HG03354 (cell line): Measurements from ENCODE around the gene FARSB.

Experiments
- ATAC-seq: cut with Tn5 transposase; IDR thresholded peaks from one replicate; pipeline ENCODE4 v1.9.1; 2021; ENCODE audit warnings: mild to moderate bottlenecking; ENCODE audit not compliant: unreplicated experiment, poor library complexity, severe bottlenecking

Gene FARSB

DNA sequence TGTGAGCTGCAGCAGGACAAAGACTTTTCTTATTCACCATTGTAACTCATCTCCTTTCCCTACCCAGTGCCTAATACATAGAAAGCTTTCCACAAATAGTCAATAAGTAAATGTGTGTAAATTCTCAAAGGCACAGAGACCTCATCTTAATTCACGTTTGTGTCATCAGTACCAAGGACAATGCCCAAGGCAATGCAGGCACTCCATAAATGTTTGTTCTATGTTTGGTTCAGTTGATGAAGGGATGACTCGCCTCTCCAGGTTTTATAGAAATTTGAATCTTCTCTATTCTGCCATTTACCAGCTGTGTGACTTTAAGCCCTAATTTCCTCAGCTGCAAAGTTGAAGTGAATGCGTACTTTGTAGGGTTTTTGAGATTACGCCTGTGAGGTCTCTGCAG lies 13.5 kb upstream of the FARSB start:
- no peak for ATAC-seq

DNA sequence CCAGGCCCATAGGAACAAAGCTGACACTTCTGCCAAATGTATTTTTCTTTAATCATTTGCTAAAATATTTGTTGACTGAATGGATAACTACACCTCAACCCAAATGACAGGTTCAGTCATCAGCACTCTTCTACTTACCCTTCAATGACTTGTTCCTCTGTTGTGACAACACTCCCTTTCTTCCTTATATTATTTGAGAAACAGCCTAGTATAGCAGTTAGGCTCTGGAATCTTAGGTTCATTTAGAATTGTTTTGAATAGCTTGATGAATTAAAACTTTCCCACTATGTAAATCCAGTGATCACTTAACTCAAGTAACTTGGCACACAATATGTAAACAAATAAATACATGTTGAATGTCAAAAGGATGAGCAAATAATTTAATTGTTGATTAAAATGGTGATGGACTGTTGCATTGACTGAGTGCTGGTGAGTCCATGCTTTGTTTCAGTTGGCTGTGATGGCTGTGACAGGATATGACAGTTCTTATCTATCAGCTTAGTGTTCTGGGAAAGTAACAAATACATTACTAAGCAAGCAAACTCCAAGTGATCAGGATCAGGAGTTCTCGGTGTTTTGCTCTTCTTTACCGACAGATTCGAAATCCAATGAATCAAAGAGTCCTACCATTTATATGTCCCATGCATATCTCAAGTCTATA lies 12.7 kb upstream of the FARSB start:
- no peak for ATAC-seq

DNA sequence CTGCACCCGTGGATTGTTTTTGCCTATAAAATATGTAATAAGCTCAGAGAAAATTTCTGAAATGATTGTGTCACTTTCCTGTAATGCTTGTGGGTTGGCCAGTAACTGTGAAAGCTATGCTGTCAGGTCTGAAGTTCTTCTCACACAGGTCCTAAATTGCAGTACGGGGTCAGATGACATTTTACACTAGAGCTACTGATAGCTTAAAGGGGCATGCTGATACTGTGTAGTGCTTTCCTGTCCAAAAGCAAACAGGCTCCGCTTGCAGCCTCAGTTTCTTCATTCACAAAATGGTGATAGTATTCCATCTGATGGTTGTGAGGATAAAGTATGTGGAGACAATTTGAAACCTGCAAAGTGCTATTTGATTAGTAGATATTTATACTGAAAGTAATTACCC lies 7.6 kb upstream of the FARSB start:
- ATAC-seq = no peak

DNA sequence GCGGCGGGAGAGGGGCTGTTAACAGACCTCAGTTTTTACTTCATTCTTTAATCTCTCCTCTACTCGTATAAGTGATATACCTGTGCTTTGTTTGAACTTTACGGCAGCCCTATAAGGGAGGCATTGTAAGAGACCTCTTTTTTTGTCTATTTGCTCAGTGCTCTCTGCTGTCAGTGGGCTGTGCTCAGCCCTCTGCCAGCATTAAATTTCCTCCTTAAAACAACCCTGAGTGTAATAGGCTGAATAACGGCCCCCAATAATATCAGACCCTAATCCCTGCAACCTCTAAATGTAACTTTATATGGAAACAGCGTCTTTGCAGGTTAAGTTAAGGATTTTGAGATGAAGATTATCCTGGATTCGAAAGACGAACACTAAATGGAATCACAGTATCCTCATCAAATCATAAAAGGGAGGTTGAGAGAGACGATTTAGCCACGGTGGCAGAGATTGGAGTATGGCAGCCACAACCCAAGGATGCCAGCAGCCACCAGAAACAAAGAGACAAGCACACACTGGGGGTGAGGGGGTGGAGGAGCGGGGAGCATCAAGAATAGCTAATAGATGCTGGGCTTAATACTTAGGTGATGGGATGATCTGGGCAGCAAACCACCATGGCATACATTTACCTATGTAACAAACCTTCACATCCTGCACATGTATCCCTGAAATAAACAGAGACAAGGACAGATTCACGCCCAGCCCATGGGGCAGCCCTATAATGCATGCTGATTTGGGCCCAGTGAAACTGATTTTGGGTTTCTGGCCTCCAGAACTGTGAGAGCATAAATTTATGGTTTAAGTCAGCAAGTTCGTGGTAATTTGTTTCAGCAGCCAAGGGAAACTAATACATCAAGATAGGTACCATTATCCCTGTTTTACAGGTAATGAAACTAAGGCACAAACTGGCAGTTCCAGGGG lies 894 bp upstream of the FARSB start:
- peak; percentile 30 for ATAC-seq

DNA sequence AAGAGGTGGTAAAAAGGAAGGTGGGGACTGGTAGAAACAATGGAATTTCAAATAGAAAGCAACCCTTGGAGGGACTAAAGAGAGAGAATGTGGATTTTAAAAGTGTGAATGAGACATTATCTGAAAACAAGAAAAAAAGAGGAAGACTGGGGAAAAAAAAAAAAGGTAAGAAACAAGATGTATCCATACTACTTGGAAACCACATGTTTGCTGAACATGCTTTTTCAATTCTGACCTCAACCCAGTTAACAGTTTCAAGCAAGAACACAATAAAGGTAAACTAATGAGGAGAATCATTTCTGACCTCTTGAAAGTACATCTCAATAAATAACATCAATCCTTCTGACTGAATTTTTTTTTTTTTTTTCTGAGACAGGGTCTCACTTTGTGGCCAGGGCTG lies 2.6 kb downstream of the FARSB start:
- ATAC-seq = no peak

DNA sequence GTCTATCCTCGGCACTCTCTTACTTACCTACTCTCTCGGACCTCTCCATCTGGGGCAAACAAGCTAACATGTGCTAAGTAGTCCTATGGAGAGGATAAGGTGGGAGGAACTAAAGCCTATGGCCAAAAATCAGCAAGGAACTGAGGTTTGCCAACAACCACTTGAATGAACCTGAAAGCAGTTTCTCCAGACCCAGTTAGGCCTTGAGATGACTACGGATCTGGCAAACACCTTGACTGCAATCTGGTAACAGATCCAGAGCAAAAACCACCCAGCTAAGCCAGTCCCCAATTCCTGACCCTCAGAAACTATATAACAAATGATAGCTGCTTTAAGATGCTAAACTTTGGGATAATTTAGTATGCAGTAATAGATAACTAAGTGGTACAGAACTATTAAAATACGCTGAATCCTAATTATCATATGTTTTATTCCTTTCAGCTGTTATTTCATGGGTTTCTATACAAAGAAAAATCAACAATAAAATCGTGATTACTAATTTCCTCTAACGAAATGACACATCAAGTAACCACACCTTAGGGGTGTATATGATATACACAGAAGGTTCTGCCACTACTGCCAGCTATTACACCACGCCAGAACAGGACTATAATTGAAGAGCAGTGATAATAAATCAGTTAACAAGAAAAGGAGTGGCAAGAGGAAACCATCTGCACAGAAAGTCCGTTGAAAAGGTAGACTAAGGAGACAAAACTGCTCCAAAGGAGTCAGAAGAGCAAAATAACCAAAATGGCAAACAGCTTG lies 3.2 kb downstream of the FARSB start:
- no peak for ATAC-seq

DNA sequence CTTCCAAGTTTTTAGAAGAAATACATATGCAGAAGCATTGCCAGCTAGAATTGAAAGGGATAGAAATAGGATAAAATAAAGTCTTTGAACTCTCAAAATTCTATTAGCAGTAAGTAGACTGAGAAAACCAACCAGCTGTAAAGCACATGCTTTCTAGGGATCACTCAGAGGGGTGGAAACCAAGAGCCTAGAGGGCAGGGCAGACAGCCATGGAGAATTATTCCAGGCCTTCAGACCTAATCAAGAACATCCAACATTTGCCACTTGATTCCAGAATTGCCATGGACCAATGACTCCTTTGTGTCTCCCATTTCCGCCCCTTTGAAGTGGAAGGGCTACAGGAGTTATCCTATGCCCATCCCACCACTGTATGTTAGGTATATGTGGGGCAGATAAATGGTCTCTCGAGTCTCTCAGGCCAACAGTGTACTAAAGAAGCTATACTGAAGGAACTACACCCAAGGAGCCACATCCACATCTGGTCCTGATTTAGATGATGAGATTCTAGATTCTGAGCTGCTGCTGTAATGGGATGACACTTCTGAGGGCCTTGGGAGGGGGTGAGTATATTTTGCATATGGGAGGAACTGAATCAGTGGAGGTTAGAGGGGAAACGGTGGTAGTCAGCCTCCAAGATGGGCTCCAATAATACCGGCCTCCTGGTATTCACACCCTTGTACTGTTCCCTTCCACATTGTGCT lies 4.0 kb downstream of the FARSB start:
- ATAC-seq = no peak

DNA sequence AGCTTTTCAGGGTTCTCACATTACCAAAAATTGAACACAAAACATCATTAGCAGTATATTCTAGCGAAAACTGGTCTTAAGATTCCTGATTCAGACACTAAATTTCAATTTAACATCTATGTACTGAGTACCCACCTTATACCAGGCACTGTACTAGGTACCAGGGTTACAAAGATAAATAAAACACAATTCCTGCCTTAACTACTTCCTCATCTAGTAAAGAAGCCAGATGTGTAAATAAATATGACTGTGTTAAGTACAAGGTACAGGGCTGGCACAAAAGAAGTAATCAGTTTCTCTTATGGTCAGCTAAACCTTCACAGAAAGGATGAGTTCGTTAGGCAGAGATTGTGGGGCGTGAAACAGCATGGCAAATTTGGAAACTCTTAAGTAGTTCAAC lies 6.1 kb downstream of the FARSB start:
- ATAC-seq = no peak

DNA sequence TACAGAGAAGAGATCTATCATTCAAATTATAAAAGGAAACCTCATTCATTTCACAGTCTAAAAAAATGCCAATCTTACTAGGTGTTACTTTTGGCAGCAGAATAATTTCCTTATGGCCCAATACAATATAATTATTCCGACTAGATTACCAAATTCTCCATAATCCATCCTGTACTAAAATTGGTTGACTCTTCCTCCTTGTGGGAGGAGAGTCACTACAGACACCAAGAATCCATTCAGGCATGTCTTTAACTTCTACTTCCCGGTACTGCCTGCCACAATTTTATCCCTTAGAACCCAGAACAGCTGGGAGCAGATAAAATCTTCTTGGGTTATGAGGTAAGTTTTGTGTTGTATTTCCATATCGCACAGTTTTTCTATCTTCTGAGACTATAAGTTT lies 9.9 kb downstream of the FARSB start:
- no peak for ATAC-seq

DNA sequence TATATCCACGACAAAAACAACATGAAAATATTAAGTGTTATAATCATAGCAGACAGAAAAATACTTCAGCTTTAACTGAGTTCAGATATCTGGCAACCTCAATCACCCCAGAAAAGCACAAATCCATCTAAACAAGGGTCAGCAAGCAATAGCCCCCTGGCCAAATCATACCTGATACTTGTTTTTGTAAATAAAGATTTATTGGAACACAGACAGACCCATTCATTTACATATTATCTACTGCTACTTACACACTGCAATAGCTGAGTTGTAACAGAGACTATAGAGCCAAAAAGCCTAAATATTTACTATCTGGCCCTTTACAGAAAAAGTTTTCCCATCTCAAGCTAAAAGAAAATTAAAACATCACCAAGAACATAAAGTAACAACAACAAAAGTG lies 12.8 kb downstream of the FARSB start:
- ATAC-seq = no peak

DNA sequence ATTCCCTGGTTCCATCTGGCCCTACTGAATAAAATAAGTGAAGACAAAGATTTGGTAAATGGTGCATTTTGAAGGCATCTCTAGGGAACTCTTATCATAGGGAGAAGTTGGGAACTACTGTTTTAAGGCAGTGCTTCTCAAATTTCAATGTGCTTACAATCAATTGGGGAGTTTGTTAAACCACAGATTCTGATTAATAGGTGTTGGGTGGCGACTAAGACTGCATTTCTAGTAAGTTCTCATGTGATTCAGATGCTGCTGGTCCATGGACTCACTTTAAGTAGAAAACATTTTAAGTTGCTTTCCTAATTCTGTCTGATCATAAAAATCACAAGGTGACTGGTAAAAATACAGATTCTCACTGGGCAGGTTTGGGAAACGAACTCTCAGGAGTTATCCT lies 14.6 kb downstream of the FARSB start:
- no peak for ATAC-seq

DNA sequence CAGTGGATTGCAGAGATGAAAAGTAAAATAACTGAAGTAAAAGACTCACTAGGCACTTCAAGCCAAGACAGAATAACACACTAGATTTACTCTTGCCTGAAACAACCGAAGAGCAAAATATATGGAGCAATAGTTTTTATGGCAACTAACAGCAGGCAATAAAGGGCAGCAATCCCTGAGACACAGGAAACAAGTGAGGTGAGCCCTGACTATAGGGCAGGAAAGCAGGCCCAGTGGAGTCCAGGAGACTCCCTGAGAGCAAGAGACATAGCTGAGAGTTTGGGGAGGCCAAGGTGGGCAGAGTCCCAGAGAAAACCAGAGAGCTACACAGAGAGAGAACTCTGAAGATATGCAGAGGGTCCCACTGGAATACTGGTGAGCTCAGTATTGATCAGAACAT lies 18.8 kb downstream of the FARSB start:
- ATAC-seq = no peak

DNA sequence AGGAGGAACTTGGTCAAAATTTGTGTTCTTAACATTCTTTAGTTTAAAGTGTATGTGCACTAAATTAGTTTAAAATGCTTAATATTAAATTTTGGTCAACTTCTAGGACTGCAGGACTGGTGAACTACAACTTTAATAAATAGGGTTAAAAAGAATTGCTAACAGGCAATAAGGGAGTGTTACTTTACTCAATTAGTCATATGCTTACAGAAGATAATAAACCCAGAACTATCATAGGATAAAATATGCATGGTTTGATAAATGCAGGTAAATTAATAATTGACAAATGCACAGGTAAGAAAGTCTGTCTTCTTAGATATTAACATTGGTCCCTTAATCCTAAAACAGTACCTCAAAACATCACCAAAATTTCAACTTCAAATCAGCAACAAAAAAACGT lies 20.6 kb downstream of the FARSB start:
- no peak for ATAC-seq

DNA sequence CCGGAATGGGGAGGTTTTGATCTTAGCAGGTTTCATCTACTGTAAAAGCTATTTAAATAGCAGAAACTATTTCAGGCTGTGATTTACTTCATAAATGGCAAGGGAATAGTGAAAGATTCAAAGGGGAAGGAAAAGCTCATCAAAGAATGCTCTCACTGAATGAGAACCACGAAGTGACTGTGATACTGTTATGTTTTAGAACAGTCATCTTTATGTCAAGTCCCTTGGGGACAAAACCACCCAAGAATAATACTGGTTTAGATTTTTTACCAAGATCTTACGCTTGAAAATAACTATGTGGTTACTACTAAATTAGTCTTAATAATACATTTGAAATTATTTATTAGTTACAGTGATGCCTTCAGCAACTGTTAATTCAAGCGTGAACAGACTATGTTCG lies 28.1 kb downstream of the FARSB start:
- ATAC-seq = no peak

DNA sequence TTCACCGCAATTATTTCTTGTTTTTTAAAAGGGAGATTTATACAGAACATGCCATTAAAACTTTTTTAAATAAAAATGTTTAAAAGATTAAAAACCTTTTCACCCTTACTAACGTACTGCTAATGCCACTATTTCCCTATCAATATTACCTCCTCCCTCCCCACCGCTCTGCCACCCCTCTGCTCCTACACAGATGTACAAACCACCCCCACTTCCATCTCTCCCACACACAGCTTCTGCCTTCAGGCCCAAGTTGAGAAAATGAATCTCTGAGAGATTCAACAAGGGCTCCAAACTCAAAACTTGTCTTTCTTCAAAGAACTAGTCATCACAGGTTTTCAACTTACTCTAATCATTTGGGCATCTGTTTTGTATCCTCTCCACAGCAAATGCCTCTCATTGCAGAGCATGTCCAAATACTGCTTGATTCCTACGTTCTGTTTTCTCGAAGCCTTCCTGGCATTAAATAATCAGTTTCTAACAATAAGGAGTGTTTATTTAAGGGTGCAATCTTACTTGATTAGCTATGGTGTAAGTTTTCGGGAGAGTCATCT lies 32.1 kb downstream of the FARSB start:
- no peak for ATAC-seq

DNA sequence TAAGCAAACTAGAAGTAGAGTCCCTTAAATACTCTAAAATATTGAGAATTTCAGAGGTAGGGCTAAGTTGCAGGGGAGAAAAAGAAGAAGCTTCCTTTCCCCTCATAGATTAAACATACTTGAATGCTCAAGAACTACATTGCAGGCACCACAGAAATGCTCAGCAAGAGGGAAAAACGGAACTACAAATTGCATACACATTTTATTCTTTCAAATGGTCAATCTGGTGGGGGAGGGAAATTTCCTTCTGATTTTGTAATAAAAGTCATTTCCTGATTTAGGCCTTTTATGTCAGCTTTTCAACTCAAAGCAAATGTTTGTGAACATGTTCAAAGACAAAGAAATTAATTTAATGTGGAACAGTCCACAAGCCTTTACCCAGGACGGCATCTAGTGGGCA lies 33.0 kb downstream of the FARSB start:
- no peak for ATAC-seq

DNA sequence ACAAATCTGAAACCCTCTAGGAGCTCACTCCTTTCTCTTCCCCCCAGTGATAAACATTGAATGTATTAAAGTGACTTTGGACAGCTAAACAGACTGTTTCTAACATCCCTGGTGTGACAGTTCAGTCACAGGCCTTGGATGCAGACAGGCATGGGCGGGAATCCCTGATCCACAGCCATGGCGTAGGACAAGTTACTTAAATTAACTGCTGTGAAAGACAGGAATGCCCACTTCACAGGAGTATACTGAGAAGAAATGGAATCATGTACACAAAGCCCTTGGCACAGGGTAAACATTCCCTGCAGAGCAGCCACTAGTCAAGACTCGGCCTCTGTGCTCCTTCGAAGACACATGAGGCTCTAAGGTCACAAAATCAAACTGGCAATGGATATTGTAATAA lies 34.0 kb downstream of the FARSB start:
- ATAC-seq = no peak

DNA sequence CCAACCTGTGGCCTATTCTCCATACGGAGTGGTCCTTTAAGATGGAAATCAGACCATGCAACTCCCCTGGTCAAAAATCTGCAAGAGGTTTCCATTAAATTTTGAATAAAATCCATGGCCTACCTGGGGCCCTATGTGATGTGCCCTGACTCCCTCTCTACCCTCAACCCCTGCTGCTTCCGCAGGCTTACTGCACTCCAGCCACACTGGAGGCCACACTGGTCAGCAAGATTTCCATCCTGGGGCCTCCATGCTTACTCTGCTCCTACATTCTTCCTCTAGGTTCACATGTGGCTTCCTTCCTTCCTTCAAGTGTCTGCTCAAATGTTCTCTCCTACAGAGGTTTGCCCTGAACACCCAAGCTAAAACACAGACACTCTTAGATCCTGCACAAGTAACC lies 40.6 kb downstream of the FARSB start:
- ATAC-seq = no peak

DNA sequence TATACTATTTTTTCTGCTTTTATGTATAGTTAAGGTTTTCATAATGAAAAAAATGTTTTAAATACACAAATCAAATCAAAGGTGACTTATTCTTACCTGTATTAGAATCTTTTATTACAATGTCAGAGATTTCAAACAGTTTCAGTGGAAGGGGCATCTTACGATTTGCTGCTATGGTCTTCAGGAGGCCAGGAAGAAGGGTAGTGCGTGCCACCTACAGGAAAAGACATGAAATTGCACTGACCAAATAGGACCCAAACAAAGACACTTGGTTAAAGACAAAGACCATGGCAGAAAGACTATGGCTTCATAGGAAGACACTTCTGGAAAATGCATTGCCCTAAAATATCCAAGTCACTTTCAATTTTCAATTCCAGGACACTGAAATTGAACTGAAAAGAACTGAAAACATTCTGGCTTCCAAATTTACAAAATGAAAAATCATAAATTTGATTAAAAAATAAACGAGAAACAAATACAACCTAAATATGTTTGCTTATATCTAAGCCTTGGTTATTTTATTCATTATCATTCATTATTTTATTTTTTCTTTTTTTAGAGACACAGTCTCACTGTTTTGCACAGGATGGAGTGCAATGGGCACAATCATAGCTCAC lies 42.1 kb downstream of the FARSB start:
- peak; percentile 87 for ATAC-seq
